ENCODE data around the gene PVALEF. TPM values are rescaled to one million over a fixed set of nuclear protein-coding genes. Genes with fewer than 3 reads are reported as not detected.

The PVALEF gene
- total and polyA plus RNA-seq, 11 donors, result not detected

DNA sequence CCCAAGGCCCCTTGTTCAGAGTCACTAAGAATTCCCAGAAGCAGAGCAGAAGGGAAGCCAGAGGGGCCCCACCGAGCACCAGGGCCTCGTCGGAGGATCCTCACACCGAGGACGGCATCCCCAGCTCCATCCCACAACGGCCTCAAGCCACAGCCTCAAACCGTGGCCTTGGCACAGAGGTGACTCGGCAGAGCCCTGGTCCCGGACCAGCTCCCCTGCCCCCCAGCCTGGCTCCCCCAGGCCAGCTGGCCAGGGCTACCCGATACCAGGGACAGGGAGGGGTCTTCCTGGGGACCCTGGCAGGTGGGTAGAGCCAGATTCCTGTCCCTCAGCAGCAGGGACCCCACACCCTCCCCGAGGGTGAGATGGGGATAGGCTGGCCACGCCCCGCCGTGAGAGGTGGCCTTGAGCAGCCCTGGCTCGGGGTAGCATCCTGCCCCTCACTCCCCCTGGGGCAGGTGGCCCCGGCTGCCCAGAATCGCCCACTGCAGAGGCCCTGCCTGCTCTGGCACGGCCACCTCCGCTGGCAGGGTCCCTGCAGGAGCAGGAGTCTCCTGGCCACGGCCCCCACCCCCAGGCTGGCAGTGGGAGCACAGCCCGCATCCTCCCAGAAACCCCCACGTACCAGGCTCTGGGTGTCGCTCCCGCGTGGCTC lies 5.6 kb upstream of the PVALEF start:
- peaks cover 0 to 6% (median 0%) of the 10 kb centered on the region in 9 donors for H3K27me3 ChIP-seq
- TF ChIP-seq POLR2A (IDR thresholded peaks at IDR 0.05), result no peak
- TF ChIP-seq, protein P1, sequence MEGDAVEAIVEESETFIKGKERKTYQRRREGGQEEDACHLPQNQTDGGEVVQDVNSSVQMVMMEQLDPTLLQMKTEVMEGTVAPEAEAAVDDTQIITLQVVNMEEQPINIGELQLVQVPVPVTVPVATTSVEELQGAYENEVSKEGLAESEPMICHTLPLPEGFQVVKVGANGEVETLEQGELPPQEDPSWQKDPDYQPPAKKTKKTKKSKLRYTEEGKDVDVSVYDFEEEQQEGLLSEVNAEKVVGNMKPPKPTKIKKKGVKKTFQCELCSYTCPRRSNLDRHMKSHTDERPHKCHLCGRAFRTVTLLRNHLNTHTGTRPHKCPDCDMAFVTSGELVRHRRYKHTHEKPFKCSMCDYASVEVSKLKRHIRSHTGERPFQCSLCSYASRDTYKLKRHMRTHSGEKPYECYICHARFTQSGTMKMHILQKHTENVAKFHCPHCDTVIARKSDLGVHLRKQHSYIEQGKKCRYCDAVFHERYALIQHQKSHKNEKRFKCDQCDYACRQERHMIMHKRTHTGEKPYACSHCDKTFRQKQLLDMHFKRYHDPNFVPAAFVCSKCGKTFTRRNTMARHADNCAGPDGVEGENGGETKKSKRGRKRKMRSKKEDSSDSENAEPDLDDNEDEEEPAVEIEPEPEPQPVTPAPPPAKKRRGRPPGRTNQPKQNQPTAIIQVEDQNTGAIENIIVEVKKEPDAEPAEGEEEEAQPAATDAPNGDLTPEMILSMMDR (IDR thresholded peaks at IDR 0.05), result no peak
- peak overlapping the region in 8 of 12 donors; percentile 24 to 76 (median 66) for H3K27ac ChIP-seq
- intact Hi-C loops (cut with DNase I), result no loop called here
- H3K9me3 ChIP-seq, result no peaks in the 10 kb centered on the region
- no peaks in the 10 kb centered on the region for H3K36me3 ChIP-seq
- H3K4me1 ChIP-seq, result peaks cover 0 to 13% (median 3%) of the 10 kb centered on the region in 12 donors
- 52 to 82% (median 69%) methylated on average over 7 to 25 of the region's 25 CpGs for WGBS, 4 donors
- DNase-seq (no peak), ATAC-seq (peak in 2 of 4 donors; percentile 4 to 17)
- peak overlapping the region in 11 of 12 donors; percentile 6 to 63 (median 51) for H3K4me3 ChIP-seq

DNA sequence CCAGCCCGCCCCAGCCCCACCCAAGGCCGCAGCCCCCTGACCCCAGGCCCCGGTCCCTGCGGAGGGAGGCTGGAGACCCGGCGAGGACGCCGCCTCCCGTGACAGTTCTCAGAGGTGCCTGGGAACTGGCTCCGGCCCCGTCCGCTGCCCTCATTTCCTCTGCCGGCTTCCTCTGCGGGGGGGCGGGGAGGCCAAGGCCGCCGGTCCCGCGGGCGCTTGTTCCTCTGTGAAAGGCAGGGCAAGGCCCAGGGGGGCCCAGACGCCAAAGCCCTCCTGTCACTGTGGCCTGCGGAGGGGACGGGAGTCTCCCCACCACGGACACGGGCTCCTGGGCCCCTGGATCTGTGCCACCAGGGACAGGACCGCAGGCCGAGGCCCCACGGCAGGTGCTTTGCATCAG lies 5.0 kb upstream of the PVALEF start:
- Histone ChIP-seq H3K4me1 (peaks cover 0 to 15% (median 3%) of the 10 kb centered on the region in 12 donors), H3K27me3 (peaks cover 0 to 11% (median 0%) of the 10 kb centered on the region in 9 donors), H3K9me3 (no peaks in the 10 kb centered on the region), H3K36me3 (no peaks in the 10 kb centered on the region), H3K27ac (peak overlapping the region in 10 of 12 donors; percentile 6 to 76 (median 60)), H3K4me3 (peak overlapping the region in 11 of 12 donors; percentile 6 to 63 (median 51))
- DNase-seq (peak in 4 of 5 donors; percentile 68 to 89 (median 72)), ATAC-seq (peak in 3 of 4 donors; percentile 30 to 81 (median 48))
- WGBS, 4 donors, result 33 to 50% (median 42%) methylated on average over 8 to 28 of the region's 28 CpGs
- intact Hi-C loops (cut with DNase I), result no loop called here
- peak in 1 of 2 donors; percentile 12 for TF ChIP-seq POLR2A (IDR thresholded peaks at IDR 0.05)
- TF ChIP-seq, protein P1 (IDR thresholded peaks at IDR 0.05), result no peak

DNA sequence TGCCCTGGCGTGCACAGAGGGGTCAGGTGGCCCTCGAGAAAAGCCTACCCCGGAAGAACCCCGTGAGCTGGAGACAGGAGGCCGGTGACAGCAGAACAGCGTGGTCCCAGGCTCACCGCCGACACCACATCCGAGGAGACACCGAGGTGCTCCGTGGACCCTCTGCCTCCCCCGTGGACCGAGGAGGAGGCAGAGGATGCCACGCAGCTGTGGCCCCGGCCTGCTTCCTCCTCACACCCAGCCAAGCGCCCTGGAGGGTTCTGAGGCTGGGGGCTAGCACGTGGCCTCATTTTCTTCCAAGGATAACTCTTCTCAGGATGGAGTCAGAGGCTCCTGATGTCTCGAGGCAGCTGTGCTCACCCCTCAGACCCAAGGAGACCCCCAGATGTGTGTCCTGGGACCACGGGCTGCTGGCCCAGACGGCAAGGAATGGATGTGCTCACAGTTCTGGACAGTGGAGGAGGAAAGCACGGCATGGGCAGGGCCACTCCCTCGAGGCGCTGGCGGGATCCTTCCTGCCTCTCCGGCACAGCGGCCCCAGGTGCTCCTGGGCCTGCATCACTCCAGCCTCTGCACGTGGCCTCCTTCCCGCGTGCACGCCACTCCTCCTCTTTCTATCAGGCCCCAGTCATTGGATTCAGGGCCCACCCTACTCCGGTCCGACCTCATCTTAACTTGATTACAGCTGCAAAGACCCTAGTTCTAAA lies 4.4 kb upstream of the PVALEF start:
- whole genome bisulfite sequencing, 4 donors, result 65 to 78% (median 71%) methylated on average over 31 to 32 of the region's 32 CpGs
- Histone ChIP-seq H3K27me3 (peaks cover 0 to 16% (median 0%) of the 10 kb centered on the region in 9 donors), H3K4me1 (peaks cover 0 to 20% (median 4%) of the 10 kb centered on the region in 12 donors), H3K4me3 (peak overlapping the region in 10 of 12 donors; percentile 42 to 63 (median 53)), H3K27ac (peak overlapping the region in 8 of 12 donors; percentile 6 to 76 (median 66)), H3K9me3 (no peaks in the 10 kb centered on the region), H3K36me3 (no peaks in the 10 kb centered on the region)
- TF ChIP-seq POLR2A (IDR thresholded peaks at IDR 0.05), result no peak
- TF ChIP-seq, protein P1 (IDR thresholded peaks at IDR 0.05), result no peak
- intact Hi-C loops (cut with DNase I), result no loop called here
- peak in 1 of 5 donors; percentile 8 for DNase-seq
- ATAC-seq, result peak in 1 of 4 donors; percentile 39

DNA sequence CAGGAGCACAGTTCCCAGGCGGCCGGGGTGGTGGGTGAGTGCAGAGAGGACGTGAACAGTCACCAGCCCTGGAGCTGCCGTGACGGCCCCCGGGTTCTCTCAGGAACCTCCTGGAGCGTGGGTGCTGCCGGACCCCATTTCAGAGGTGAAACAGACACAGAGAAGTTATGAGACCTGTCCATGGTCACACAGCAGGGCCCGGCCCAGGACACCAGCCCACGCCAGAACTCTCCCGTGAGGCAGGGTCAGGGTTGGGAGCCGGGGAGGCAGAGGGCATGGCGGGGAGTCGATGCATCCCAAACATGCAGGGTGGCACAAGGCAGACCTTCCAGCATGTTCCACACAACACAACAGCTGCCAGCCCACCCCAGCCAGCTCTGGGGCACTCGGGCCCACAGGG lies 3.8 kb upstream of the PVALEF start:
- Histone ChIP-seq H3K4me3 (no peak overlapping the region), H3K27me3 (peaks cover 0 to 18% (median 1%) of the 10 kb centered on the region in 9 donors), H3K36me3 (no peaks in the 10 kb centered on the region), H3K4me1 (peaks cover 0 to 22% (median 4%) of the 10 kb centered on the region in 12 donors), H3K27ac (no peak overlapping the region), H3K9me3 (no peaks in the 10 kb centered on the region)
- intact Hi-C loops (cut with DNase I), result no loop called here
- DNase-seq (no peak), ATAC-seq (no peak)
- TF ChIP-seq, protein P1 (IDR thresholded peaks at IDR 0.05), result no peak
- TF ChIP-seq POLR2A (IDR thresholded peaks at IDR 0.05), result no peak
- 96 to 98% (median 97%) methylated on average over 13 to 15 of the region's 15 CpGs for whole genome bisulfite sequencing, 4 donors

All from heart left ventricle (tissue), 16 donors.